SU-DHL-6 (cell line): Measurements from ENCODE around the gene ILDR2.

Experiments used
- EZH2phosphoT487 ChIP-seq: fragments of 200-600 bp; sonication (generic), shearing (Covaris generic); conservative IDR thresholded peaks from 2 replicates; pipeline ENCODE4 v1.6.1; 2018; ENCODE audit warnings: mild to moderate bottlenecking, antibody characterized with exemption, low read length, moderate library complexity, mixed read lengths
- TF ChIP-seq, protein P1 (sequence below): fragments of 200-600 bp; sonication (generic); IDR thresholded peaks from one replicate; pipeline ENCODE4 v1.5.1; 2017; ENCODE audit warnings: antibody characterized with exemption, mild to moderate bottlenecking, low read length, moderate library complexity; ENCODE audit not compliant: insufficient read depth, poor library complexity, severe bottlenecking

DNA sequence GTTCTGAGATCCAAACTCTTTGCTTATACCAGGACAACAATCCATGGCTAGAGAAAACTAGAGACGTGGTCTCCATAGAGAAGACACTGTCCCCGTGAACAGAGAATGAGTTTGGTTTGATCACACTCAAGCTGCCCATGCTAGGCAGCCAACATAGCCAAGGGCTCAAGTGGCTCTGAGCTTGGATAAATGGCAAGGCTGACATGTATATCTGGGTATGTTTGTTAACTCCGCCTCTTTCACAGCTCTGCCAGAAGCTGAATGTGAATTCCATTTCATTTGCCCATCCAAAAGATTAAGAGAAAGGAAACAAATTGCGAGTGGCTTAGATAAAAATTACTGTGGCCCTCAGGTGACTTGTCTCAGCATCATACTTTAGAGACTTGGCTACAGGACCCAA lies 38.0 kb downstream of the ILDR2 start:
- TF ChIP-seq, protein P1, sequence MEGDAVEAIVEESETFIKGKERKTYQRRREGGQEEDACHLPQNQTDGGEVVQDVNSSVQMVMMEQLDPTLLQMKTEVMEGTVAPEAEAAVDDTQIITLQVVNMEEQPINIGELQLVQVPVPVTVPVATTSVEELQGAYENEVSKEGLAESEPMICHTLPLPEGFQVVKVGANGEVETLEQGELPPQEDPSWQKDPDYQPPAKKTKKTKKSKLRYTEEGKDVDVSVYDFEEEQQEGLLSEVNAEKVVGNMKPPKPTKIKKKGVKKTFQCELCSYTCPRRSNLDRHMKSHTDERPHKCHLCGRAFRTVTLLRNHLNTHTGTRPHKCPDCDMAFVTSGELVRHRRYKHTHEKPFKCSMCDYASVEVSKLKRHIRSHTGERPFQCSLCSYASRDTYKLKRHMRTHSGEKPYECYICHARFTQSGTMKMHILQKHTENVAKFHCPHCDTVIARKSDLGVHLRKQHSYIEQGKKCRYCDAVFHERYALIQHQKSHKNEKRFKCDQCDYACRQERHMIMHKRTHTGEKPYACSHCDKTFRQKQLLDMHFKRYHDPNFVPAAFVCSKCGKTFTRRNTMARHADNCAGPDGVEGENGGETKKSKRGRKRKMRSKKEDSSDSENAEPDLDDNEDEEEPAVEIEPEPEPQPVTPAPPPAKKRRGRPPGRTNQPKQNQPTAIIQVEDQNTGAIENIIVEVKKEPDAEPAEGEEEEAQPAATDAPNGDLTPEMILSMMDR = no peak
- TF ChIP-seq EZH2phosphoT487 = no peak
